Skeletal muscle cell (primary cell): ENCODE data around the gene TBC1D2B.
"Not testable (repeated sequence)": the region's sequence is repeated elsewhere in the genome, so short reads cannot be mapped to it uniquely, and the experiment has no call there.

Experiments
- DNase-seq: peaks from one replicate; pipeline ENCODE4 v3.0.0-alpha.2; 2010; ENCODE audit warnings: low read depth
- H3K4me3 ChIP-seq: 2 replicates; pipeline ENCODE4 v1.5.1; 2011; ENCODE audit warnings: low read depth, mild to moderate bottlenecking, control low read depth, low read length, moderate library complexity

TBC1D2B gene

DNA sequence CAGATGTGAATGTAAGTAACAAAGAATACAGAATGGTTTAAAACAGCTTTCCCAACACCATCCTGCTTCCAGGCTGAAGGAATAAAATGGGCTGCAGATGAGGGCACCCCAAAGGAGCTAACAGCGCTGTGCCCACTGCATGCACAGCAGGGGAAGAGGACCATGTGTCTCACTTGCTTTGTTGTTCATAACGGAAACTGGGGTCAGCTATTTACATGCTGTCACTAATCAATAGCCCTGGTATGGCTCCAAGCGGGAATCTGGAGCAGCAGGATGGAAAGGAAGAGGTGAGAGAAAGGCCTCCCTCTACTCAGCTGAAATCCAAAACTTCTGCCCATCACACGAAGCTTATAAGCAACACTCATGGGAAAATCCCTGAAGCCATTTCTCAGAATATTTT is 67.4 kb downstream of the TBC1D2B start:
- DNase-seq: no peak
- H3K4me3 ChIP-seq: no peak overlapping the region

DNA sequence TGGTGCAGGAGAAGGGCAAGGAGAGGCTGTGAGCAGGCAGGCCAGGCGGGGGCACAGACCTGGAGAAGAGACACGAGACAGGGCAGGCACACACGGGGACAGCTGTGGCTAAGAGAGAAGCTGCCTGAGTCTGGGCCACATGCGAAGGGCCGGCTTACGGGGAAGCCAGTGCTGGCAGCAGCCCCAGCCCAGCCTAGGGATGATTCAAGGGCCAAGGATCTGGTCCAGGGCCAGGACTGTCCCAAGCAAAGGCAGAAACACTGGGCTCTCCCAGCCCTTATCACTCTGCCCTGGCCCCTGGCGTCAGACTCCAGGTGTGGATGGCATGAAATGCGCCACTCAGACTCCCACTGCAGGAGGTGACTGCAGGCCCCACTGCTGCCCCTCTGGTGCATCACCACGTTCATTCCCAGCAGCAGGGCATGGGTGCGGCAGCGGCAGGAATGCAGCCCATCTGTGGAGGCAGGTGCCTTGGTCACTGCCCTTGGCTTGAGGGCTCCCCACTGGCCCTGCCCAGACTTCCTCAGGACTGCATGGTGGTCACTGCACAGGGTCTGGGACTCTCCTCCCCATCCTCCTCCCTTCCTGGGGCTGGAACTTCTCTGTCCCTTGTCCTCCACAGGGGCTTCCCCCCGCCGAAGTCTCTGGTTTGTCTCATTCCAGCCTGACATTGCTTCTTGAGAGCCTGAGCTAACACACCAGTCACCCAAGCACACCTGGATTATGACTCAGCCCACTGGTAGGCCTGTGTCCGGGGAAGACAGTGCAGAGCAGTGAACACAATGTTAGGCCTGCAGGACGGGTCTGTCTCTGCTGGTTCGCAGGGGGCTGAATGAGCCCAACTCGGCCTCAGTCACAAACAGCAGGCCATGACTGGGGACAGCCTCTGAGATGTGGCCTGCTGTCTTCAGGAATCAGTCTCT is 69.3 kb downstream of the TBC1D2B start:
- DNase-seq: peak; percentile 45
- H3K4me3 ChIP-seq: no peak overlapping the region

GRCh38 chr15:78007211-78007931 is 70.1 kb downstream of the TBC1D2B start:
- no peak overlapping the region for H3K4me3 ChIP-seq

DNA sequence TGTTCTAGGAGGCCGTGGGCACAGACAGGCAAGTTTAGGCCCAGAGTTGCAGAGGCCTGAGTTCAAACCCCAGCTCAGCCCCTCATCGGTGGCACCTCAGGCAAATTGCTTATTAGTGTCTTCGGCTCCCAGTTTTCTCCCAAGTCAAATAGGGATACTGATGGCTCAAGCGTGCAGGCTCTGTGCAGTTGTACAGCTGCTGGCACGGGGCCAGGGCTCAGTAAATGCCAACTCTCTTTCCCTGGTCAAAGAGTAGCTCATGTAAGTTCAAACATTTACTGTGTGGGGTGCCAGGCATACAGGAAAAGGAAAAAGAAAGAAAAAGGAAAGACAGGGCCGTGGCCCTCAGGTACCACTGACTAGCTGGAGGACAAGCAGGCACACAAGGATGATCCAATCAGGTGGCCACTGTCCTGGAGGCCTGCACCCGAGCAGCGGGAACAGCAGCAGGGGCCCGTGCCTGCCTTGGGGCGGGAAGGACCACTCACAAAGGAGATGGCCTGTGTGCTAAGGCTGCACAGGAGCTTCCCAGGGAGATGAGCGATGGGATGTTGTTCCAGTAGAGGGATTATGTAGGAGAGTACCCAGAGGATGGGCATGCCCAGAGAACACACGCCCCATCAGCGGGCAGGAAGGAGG is 70.8 kb downstream of the TBC1D2B start:
- no peak overlapping the region for H3K4me3 ChIP-seq
- no peak for DNase-seq

More at GRCh38 chr15:78007211-78007931, 70.1 kb downstream of the TBC1D2B start:
- DNase-seq: no peak

DNA sequence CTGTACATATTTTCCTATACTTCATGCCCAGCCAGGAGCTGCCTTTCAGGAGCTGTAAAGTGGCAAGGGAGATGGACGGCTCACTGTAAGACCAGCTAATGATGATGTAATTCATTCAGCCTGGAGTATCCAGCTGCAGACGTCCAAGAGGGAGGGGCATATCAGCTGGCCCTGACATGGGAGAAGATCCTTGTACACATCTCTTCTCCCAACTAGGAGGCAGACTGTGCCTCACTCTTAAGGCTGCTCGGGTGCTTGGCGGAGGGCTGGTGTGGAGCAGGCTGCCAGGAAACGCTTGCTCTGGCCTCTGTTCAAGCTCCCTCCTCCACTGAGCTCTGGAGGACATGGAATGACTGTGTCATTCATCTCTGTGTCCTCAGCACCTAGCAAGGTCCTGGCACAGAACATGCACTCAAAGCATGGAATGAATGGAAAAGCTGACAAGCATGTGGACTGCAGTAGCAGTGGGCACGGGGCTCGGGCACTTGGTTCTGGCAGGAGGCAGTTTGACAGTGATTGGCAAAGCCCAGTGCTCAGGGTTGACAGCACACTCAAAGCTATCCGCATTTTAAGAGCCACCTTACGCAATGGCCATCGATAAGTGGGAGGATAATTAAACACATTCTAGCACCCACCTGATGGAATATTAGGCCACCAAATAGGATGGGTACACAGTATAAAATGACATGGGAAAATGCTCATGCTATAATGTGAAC is 72.4 kb downstream of the TBC1D2B start:
- no peak overlapping the region for H3K4me3 ChIP-seq
- DNase-seq: peak; percentile 89

DNA sequence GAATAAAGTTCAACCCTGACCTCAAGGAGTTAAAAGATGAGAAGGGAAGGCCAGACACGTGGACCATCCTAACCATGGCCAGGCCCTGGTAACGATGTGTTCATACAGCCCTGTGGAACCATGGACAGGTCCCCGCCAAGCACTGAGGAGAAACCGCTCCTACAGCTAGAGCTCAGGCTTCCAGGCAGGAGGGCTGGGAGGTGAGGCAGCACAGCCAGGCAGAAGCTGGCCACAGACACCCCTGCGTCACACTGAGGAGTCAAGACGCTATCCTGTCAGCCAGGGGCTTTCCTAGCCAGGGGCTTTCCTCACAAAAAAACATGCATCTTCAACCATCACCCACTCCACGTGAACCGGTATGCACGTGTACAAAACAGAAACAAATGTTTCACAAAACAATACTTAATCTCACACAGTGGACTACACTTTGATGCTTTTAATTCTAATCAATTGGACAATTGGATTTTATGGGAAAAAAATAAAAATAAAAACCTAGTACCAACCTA is 73.2 kb downstream of the TBC1D2B start:
- no peak for DNase-seq
- no peak overlapping the region for H3K4me3 ChIP-seq

GRCh38 chr15:78003539-78004008 is 73.9 kb downstream of the TBC1D2B start:
- no peak for DNase-seq
- H3K4me3 ChIP-seq: no peak overlapping the region

DNA sequence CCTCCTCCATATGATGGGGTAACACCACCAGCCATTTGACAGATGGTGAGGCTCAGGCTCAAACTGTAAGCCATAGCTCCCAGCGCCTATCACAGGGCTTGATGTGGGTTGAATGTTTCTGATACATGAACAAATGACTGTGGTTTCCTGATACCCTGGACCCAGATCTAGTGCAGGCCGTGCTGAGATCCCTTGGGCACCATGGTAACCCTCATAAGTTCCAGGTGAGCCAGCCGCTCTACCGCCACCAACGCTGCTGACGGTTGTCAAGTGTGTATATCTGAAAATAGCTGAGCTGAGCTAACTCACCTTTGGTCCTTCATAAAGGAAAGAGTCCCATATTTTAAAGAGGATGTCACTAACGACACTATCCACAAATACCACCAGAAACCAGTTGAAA is 74.5 kb downstream of the TBC1D2B start:
- DNase-seq: no peak
- no peak overlapping the region for H3K4me3 ChIP-seq

DNA sequence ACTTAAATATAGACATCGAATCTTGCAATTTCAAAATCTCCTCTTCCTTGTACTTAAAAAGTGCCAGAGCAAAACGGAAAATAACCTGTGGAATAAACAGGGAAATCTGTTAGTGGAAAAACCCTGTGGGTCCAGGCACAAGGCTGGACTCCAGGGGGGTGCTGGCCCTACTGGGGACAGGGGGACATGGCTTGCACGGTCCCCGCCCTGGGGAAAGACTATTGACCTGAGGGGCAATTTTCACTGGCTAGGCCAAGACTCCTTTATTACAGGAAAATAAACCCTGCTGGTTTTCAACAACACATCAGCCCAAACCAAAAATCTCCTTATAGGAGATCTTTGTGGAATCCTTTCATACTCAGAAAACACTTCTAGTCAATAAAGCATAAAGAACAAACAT is 75.9 kb downstream of the TBC1D2B start:
- DNase-seq: no peak

DNA sequence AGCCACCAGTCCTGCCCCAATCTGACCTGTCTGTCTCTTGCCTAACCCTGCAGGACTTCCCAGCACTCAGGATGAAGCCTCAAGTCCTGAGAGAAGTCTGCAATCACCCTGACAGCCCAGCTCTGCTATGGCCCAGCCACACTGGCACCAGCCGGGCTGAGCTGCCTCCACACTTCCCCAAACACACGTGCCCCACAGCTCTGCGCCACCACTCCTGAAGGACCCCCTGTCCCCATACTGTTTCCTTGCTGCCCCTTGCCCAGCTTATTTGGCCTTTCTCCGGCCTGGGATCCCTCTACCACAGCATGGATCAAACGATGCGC is 76.6 kb downstream of the TBC1D2B start:
- H3K4me3 ChIP-seq: no peak overlapping the region
- no peak for DNase-seq

More for the DNA sequence above, 75.9 kb downstream of the TBC1D2B start:
- no peak overlapping the region for H3K4me3 ChIP-seq

- H3K4me3 ChIP-seq: no peak overlapping the region
- no peak for DNase-seq
These were observed 77.2 kb downstream of the TBC1D2B start for GRCh38 chr15:78000091-78000926.

DNA sequence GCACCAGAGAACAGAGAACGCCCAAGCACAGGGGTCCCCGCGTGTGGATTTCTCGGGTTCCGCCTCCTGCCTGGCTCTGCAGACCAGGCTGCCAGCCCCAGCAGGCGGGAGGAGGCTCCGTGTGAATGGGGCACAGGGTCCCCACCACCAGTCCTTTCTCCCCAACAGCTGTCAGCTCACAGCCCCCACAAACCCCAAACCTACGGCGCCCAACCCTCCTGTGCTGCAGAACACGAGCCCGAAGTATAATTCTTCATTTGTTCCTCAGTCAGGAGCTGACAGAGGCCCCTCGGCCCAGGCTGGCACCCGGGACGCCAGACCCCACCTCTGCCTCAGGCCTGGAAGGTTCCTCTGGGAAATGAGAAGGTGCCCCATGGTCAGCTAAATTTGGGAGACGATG is 78.0 kb downstream of the TBC1D2B start:
- H3K4me3 ChIP-seq: no peak overlapping the region
- no peak for DNase-seq

DNA sequence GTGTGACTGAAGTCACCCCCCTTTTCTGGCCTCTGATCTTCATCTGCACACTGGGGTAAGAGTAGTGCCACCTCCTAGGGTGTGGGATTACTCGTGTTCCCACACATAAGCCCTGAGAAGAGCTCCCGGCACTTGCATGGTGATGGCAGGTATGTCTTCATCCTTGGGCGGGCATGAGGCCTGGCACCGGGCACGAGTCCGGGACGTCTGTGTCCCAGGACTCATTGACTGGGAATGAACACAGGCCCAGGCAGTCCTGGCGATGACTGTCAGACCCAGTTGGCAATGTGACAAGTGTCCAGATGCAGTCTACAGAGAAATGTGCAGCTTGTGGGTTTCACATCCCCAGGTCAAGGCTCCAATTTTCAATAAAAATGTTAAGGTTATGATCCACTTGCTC is 78.9 kb downstream of the TBC1D2B start:
- H3K4me3 ChIP-seq: no peak overlapping the region
- no peak for DNase-seq

DNA sequence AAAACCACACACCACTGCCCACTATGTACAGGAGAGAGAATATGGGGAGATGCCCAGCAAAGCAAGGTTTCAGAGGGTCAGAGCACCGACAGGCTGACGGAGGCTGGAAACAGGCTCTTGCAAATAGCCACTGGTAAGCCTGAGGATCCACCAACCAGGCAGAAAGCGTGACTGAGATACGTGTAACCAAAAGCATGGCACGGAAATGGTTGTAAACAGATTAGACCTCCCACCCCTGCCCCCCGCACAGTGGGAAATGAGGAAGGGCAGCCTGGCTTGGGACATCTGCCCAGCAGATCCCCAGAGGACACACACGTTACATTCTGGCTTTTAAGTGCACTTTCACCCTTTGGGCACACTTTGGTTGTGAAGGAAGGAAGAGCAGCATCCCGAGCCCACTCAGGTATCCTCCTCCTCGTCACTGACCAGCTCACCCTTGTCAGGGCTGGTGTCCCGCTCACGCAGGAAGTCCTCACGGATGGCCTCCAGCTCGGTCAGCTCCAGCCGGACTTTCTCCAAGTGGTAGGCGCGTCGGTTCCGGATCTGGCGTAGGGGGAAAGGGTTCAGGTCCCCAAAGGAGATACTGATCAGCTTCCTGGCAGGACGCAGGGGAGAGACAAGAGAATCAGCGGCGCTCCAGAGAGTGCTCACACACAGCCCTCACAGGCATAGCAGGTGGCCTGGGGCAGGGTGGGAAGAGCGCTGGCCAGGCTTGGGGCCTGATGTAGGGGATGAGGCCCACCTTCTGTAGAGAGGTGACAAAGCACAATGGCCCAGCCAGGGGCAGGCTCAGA is 79.6 kb downstream of the TBC1D2B start:
- not testable (repeated sequence) for H3K4me3 ChIP-seq, DNase-seq

- H3K4me3 ChIP-seq, DNase-seq: not testable (repeated sequence)
These were observed 80.3 kb downstream of the TBC1D2B start for GRCh38 chr15:77997221-77997620.

DNA sequence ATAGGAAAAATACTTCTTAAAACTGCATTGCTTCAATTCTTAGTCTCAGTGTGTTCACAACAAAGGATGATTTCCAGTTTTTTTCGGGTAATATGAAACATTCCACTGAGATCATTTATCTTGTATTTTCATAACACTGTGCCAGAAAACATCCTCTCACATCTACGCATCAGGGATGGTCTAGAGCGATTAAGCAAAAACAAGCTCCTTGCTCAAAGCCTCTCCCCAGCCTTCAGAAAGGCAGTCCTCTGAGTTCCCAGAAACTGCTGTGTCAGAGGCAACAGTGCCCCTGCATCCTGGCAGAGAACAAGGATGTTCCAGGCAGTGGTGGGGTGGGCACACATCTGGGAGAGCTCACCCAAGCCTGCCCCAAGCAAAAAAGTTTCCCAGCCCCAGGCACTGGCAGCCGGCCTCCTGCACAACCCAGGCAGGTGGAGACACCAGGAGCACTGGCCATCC is 80.8 kb downstream of the TBC1D2B start:
- not testable (repeated sequence) for DNase-seq, H3K4me3 ChIP-seq

DNA sequence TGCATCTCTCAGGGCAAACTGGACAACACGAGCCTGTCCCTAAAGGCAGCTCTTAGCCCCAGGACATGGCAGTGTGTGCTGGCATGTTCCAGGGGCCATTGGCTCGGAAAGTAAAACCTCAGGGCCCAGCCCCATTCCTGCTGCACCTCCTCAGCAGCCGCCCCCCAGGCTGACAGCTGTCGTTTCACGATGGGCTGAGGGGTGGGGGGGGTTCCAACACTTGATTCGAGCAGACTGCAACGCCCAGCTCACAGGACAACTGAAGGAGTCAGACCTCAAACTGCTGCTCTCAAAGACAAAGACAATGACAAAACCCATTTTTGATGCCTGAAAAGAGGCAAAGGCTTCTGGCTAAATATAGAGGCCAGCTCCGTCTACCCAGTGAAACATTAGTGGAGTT is 81.3 kb downstream of the TBC1D2B start:
- H3K4me3 ChIP-seq, DNase-seq: not testable (repeated sequence)

GRCh38 chr15:77995537-77995918 is 82.0 kb downstream of the TBC1D2B start:
- not testable (repeated sequence) for DNase-seq

More at GRCh38 chr15:77995537-77995918, 82.0 kb downstream of the TBC1D2B start:
- H3K4me3 ChIP-seq: not testable (repeated sequence)
